ENCODE measurements around the gene ATP1A2. TPM values are rescaled to one million over a fixed set of nuclear protein-coding genes. Genes with fewer than 3 reads are reported as not detected.

The ATP1A2 gene
- total RNA-seq, 2 experiments from 2014 or later: not detected

GRCh38 chr1:160070243-160071163 is 45.1 kb upstream of the ATP1A2 start:
- CTCF ChIA-PET: interaction anchor here (1.0 to 33.7 kb wide), 6 partner anchors 8 to 306 kb away, joined by 3 to 693 read pairs (median 6); partner anchors contain the start of gene KCNJ9
- H3K27me3 Mint-ChIP-seq: peaks cover 26% of the 10 kb centered on the region
- H3K4me1 Mint-ChIP-seq (ENCODE audit: low read depth): peaks cover 17% of the 10 kb centered on the region
- POLR2A ChIA-PET: interaction anchor here (0.8 kb wide), 1 partner anchor 24 kb away, joined by 3 read pairs; no protein-coding TSS in a partner anchor
- ATAC-seq: peak; percentile 90
- no peak for TF ChIP-seq CTCF (IDR thresholded peaks at IDR 0.05)
- H3K9me3 Mint-ChIP-seq: no peaks in the 10 kb centered on the region
- peak overlapping the region; percentile 80 for H3K4me3 Mint-ChIP-seq
- peak; percentile 78 for DNase-seq
- H3K27ac Mint-ChIP-seq: no peak overlapping the region
- intact Hi-C loops (cut with micrococcal nuclease): no loop called here
- no peaks in the 10 kb centered on the region for H3K36me3 Mint-ChIP-seq (ENCODE audit: low read depth)

GRCh38 chr1:160071289-160071688 is 44.3 kb upstream of the ATP1A2 start:
- peaks cover 28% of the 10 kb centered on the region for H3K27me3 Mint-ChIP-seq
- POLR2A ChIA-PET: no interaction called here
- H3K9me3 Mint-ChIP-seq: no peaks in the 10 kb centered on the region
- intact Hi-C loops (cut with micrococcal nuclease): no loop called here
- CTCF ChIA-PET: interaction anchor here (1.1 to 33.7 kb wide), 5 partner anchors 13 to 305 kb away, joined by 3 to 693 read pairs (median 6); partner anchors contain the start of gene KCNJ9
- H3K27ac Mint-ChIP-seq: no peak overlapping the region
- peaks cover 17% of the 10 kb centered on the region for H3K4me1 Mint-ChIP-seq (ENCODE audit: low read depth)
- DNase-seq: no peak
- no peak for ATAC-seq
- no peak overlapping the region for H3K4me3 Mint-ChIP-seq
- no peaks in the 10 kb centered on the region for H3K36me3 Mint-ChIP-seq (ENCODE audit: low read depth)
- no peak for TF ChIP-seq CTCF (IDR thresholded peaks at IDR 0.05)

GRCh38 chr1:160074865-160075264 is 40.7 kb upstream of the ATP1A2 start:
- ChIA-PET CTCF (interaction anchor here (0.6 to 33.7 kb wide), 3 partner anchors 9 to 34 kb away, joined by 3 to 693 read pairs (median 82); partner anchors contain the start of gene KCNJ9), POLR2A (interaction anchor here (0.9 to 1.1 kb wide), 2 partner anchors 10 to 44 kb away, joined by 3 read pairs; no protein-coding TSS in a partner anchor)
- H3K4me1 Mint-ChIP-seq (ENCODE audit: low read depth): peaks cover 20% of the 10 kb centered on the region
- H3K27me3 Mint-ChIP-seq: peaks cover 42% of the 10 kb centered on the region
- no peak for TF ChIP-seq CTCF (IDR thresholded peaks at IDR 0.05)
- H3K9me3 Mint-ChIP-seq: no peaks in the 10 kb centered on the region
- no peak overlapping the region for H3K27ac Mint-ChIP-seq
- DNase-seq (no peak), ATAC-seq (no peak)
- intact Hi-C loops (cut with micrococcal nuclease): no loop called here
- no peak overlapping the region for H3K4me3 Mint-ChIP-seq
- H3K36me3 Mint-ChIP-seq (ENCODE audit: low read depth): no peaks in the 10 kb centered on the region

GRCh38 chr1:160075836-160076235 is 39.7 kb upstream of the ATP1A2 start:
- Mint-ChIP-seq H3K4me3 (no peak overlapping the region), H3K36me3 (ENCODE audit: low read depth) (no peaks in the 10 kb centered on the region), H3K4me1 (ENCODE audit: low read depth) (peaks cover 20% of the 10 kb centered on the region), H3K27me3 (peaks cover 45% of the 10 kb centered on the region), H3K27ac (no peak overlapping the region), H3K9me3 (no peaks in the 10 kb centered on the region)
- ATAC-seq (no peak), DNase-seq (no peak)
- intact Hi-C loops (cut with micrococcal nuclease): no loop called here
- POLR2A ChIA-PET: interaction anchor here (0.6 to 1.8 kb wide), 2 partner anchors 10 to 75 kb away, joined by 3 to 5 read pairs; no protein-coding TSS in a partner anchor
- no peak for TF ChIP-seq CTCF (IDR thresholded peaks at IDR 0.05)
- CTCF ChIA-PET: interaction anchor here (4.4 to 33.7 kb wide), 4 partner anchors 8 to 69 kb away, joined by 38 to 693 read pairs (median 48); no protein-coding TSS in a partner anchor

Measured in activated CD8-positive, alpha-beta T cell treated with anti-CD3 and anti-CD28 coated beads for 36 hours (primary cell).